WTC11 (cell line): ENCODE results near the gene DNLZ. TPM values are rescaled to one million over a fixed set of nuclear protein-coding genes. Genes with fewer than 3 reads are reported as not detected.
"Not testable (repeated sequence)": the region's sequence is repeated elsewhere in the genome, so short reads cannot be mapped to it uniquely, and the experiment has no call there.

Experiments
- ATAC-seq: fragments of 200-7000 bp; cut with Tn5 transposase; 2 replicates; pipeline ENCODE4 v1.10.0; 2021; ENCODE audit warnings: mild to moderate bottlenecking, moderate library complexity
- CTCF ChIA-PET: fragments of 300-600 bp; sonication (Branson Sonifier 250); formaldehyde crosslinking; loops from one replicate; lab custom pipeline; 2021; ENCODE audit warnings: antibody characterized with exemption; lab: Charles Lee
- POLR2A ChIA-PET: fragments of 350-600 bp; sonication (Branson Sonifier 250); formaldehyde crosslinking; loops from one replicate; lab custom pipeline; 2021; ENCODE audit warnings: antibody characterized with exemption; lab: Charles Lee
- DNase-seq: peaks from one replicate; pipeline ENCODE4 v3.0.0; 2021; ENCODE audit warnings: low spot score
- H3K27ac Mint-ChIP-seq: 2 replicates; pipeline ENCODE4 v1.8.0; 2021; ENCODE audit warnings: mixed read lengths
- H3K27me3 Mint-ChIP-seq: 2 replicates; pipeline ENCODE4 v1.8.0; 2021; ENCODE audit warnings: low read depth, mild to moderate bottlenecking, moderate library complexity, mixed read lengths
- H3K36me3 Mint-ChIP-seq: 2 replicates; pipeline ENCODE4 v1.8.0; 2021; ENCODE audit warnings: mixed read lengths
- H3K4me1 Mint-ChIP-seq: 2 replicates; pipeline ENCODE4 v1.8.0; 2022; ENCODE audit warnings: mixed read lengths
- H3K4me3 Mint-ChIP-seq: 2 replicates; pipeline ENCODE4 v1.8.0; 2021; ENCODE audit warnings: mild to moderate bottlenecking, moderate library complexity, mixed read lengths
- H3K9me3 Mint-ChIP-seq: 2 replicates; pipeline ENCODE4 v1.8.0; 2021; ENCODE audit warnings: mixed read lengths
- EMX1 ChIP-seq: fragments of 250-450 bp; sonication (Bioruptor Pico); IDR thresholded peaks from 2 replicates; pipeline ENCODE4 v1.8.0; 2021; ENCODE audit warnings: mild to moderate bottlenecking
- ESRRA ChIP-seq: sonication (generic); formaldehyde crosslinking; IDR thresholded peaks from 2 replicates; pipeline ENCODE4 v1.8.1; 2022; ENCODE audit warnings: mild to moderate bottlenecking, missing genetic modification reagents, borderline replicate concordance
- FOXJ3 ChIP-seq: sonication (generic); formaldehyde crosslinking; IDR thresholded peaks from 2 replicates; pipeline ENCODE4 v1.9.0; 2021; ENCODE audit warnings: missing genetic modification reagents, mild to moderate bottlenecking, borderline replicate concordance
- FOXK1 ChIP-seq: sonication (generic); formaldehyde crosslinking; IDR thresholded peaks from 2 replicates; pipeline ENCODE4 v1.8.0; 2022; ENCODE audit warnings: mild to moderate bottlenecking, moderate library complexity, missing genetic modification reagents
- GRHL2 ChIP-seq: fragments of 250-450 bp; sonication (Bioruptor Pico); IDR thresholded peaks from 2 replicates; pipeline ENCODE4 v1.8.0; 2022; ENCODE audit warnings: mild to moderate bottlenecking, moderate library complexity; ENCODE audit not compliant: insufficient replicate concordance, severe bottlenecking
- MLX ChIP-seq: sonication (generic); formaldehyde crosslinking; IDR thresholded peaks from 2 replicates; pipeline ENCODE4 v1.8.1; 2023; ENCODE audit warnings: mild to moderate bottlenecking, missing genetic modification reagents, moderate library complexity
- NFATC4 ChIP-seq: fragments of 250-450 bp; sonication (Bioruptor Pico); IDR thresholded peaks from 2 replicates; pipeline ENCODE4 v1.9.0; 2021; ENCODE audit warnings: mild to moderate bottlenecking
- NR2C2 ChIP-seq: sonication (generic); formaldehyde crosslinking; IDR thresholded peaks from 2 replicates; pipeline ENCODE4 v1.8.0; 2022; ENCODE audit warnings: mild to moderate bottlenecking, missing genetic modification reagents
- SMAD3 ChIP-seq: sonication (generic); formaldehyde crosslinking; IDR thresholded peaks from 2 replicates; pipeline ENCODE4 v1.8.0; 2022; ENCODE audit warnings: missing genetic modification reagents, mild to moderate bottlenecking, borderline replicate concordance
- SMAD4 ChIP-seq: sonication (generic); formaldehyde crosslinking; IDR thresholded peaks from 2 replicates; pipeline ENCODE4 v1.8.0; 2022; ENCODE audit warnings: mild to moderate bottlenecking, missing genetic modification reagents
- SP1 ChIP-seq: sonication (generic); formaldehyde crosslinking; conservative IDR thresholded peaks from 2 replicates; pipeline ENCODE4 v1.8.1; 2022; ENCODE audit warnings: missing genetic modification reagents
- TEAD1 ChIP-seq: sonication (generic); formaldehyde crosslinking; IDR thresholded peaks from 2 replicates; pipeline ENCODE4 v1.8.0; 2022; ENCODE audit warnings: mild to moderate bottlenecking, missing genetic modification reagents
- ZMAT4 ChIP-seq: fragments of 250-450 bp; sonication (Bioruptor Pico); IDR thresholded peaks from 2 replicates; pipeline ENCODE4 v1.9.0; 2021; ENCODE audit warnings: mild to moderate bottlenecking
- ZNF232 ChIP-seq: sonication (generic); formaldehyde crosslinking; IDR thresholded peaks from 2 replicates; pipeline ENCODE4 v1.8.0; 2022; ENCODE audit warnings: mild to moderate bottlenecking, missing genetic modification reagents
- ZNF416 ChIP-seq: fragments of 250-450 bp; sonication (Bioruptor Pico); IDR thresholded peaks from 2 replicates; pipeline ENCODE4 v1.9.0; 2021; ENCODE audit warnings: mild to moderate bottlenecking, inconsistent platforms
- ZNF423 ChIP-seq: fragments of 250-450 bp; sonication (Bioruptor Pico); IDR thresholded peaks from 2 replicates; pipeline ENCODE4 v2.1.2; 2022; ENCODE audit warnings: mild to moderate bottlenecking, moderate library complexity
- ZNF671 ChIP-seq: fragments of 250-450 bp; sonication (Bioruptor Pico); IDR thresholded peaks from 2 replicates; pipeline ENCODE4 v1.8.0; 2021; ENCODE audit warnings: mild to moderate bottlenecking
- total RNA-seq: library from RNA; stranded (reverse); gene quantifications from 3 replicates; pipeline ENCODE4 v1.2.3, GENCODE V29; 2021
- TF ChIP-seq, protein P1 (sequence below): sonication (generic); formaldehyde crosslinking; conservative IDR thresholded peaks from 2 replicates; pipeline ENCODE4 v1.8.1; 2022; ENCODE audit warnings: mild to moderate bottlenecking, missing genetic modification reagents
- TF ChIP-seq, protein P2 (sequence below): sonication (generic); formaldehyde crosslinking; IDR thresholded peaks from 2 replicates; pipeline ENCODE4 v1.8.1; 2023; ENCODE audit warnings: mild to moderate bottlenecking, missing genetic modification reagents, moderate library complexity
- TF ChIP-seq, protein P3 (sequence below): sonication (generic); formaldehyde crosslinking; IDR thresholded peaks from 2 replicates; pipeline ENCODE4 v1.8.1; 2023; ENCODE audit warnings: mild to moderate bottlenecking, missing genetic modification reagents

Gene DNLZ
- total RNA-seq, 1 experiment from 2014 or later = 17.2 TPM

DNA sequence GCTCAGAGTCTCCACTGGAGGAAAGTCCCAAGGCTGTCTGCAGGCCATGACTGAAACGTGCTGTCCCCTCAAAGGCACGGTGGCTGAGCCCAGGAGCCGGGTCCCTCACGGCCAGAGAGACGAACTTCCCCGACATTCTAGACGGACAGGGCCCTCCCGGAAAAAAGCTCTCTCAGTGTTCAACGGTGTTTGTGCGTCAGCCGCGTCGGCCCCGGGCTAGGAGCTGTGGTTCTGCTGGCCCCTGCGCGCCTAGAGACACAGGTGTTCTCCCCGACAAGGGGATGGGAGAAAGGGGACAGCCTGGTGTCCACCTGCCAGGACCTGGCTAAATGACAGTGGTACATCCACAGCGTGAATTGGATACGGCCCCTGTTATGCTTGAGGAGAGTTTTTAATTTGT, 42.0 kb downstream of the DNLZ start:
- ATAC-seq = no peak
- H3K36me3 Mint-ChIP-seq = peaks cover 1% of the 10 kb centered on the region
- H3K4me1 Mint-ChIP-seq = peaks cover 3% of the 10 kb centered on the region; the same call in 1 of the 2 replicates
- CTCF ChIA-PET = interaction anchor here (3.3 to 3.9 kb wide), 3 partner anchors 8 to 42 kb away, joined by 15 to 17 read pairs (median 15); partner anchors contain the start of gene DNLZ
- H3K27me3 Mint-ChIP-seq = no peaks in the 10 kb centered on the region
- peak overlapping the region; percentile 53; the same call in 1 of the 2 replicates for H3K27ac Mint-ChIP-seq
- TF ChIP-seq ESRRA (CRISPR knock-in tag) = no peak
- TF ChIP-seq, protein P1, sequence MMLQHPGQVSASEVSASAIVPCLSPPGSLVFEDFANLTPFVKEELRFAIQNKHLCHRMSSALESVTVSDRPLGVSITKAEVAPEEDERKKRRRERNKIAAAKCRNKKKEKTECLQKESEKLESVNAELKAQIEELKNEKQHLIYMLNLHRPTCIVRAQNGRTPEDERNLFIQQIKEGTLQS (CRISPR knock-in tag) = no peak
- TF ChIP-seq GRHL2 (CRISPR knock-in tag) = no peak
- TF ChIP-seq ZNF671 (CRISPR knock-in tag) = no peak
- no peak for TF ChIP-seq EMX1 (CRISPR knock-in tag)
- TF ChIP-seq MLX (CRISPR knock-in tag) = no peak
- no peak for TF ChIP-seq TEAD1 (CRISPR knock-in tag)
- peaks cover 11% of the 10 kb centered on the region for H3K9me3 Mint-ChIP-seq
- DNase-seq = no peak
- POLR2A ChIA-PET = no interaction called here
- H3K4me3 Mint-ChIP-seq = no peak overlapping the region

DNA sequence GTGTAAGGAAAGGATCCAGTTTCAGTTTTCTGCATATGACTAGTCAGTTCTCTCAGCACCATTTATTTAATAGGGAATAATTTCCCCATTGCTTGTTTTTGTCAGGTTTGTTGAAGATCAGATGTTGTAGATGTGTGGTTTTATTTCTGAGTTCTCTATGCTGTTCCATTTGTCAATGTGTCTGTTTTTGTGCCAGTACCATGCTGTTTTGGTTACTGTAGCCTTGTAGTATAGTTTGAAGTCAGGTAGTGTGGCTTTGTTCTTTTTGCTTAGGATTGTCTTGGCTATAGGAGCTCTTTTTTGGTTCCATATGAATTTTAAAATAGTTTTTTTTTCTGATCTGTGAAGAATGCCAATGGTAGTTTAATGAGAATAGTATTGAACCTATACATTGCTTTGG, 42.6 kb downstream of the DNLZ start:
- POLR2A ChIA-PET, H3K27ac Mint-ChIP-seq, H3K27me3 Mint-ChIP-seq, ATAC-seq, H3K4me3 Mint-ChIP-seq, H3K4me1 Mint-ChIP-seq, DNase-seq, H3K36me3 Mint-ChIP-seq: not testable (repeated sequence)
- H3K9me3 Mint-ChIP-seq = peaks cover 17% of the 10 kb centered on the region
- CTCF ChIA-PET = interaction anchor here (3.3 to 3.9 kb wide), 2 partner anchors 19 to 42 kb away, joined by 15 to 17 read pairs; partner anchors contain the start of gene DNLZ

GRCh38 chr9:136319955-136320354, 43.6 kb downstream of the DNLZ start:
- H3K27ac Mint-ChIP-seq, DNase-seq, POLR2A ChIA-PET, H3K27me3 Mint-ChIP-seq, ATAC-seq, H3K4me3 Mint-ChIP-seq, H3K4me1 Mint-ChIP-seq: not testable (repeated sequence)
- CTCF ChIA-PET = interaction anchor here (0.5 kb wide), 1 partner anchor 438 kb away, joined by 4 read pairs; the partner anchor contains the start of gene LCN8
- H3K9me3 Mint-ChIP-seq = peaks cover 27% of the 10 kb centered on the region
- H3K36me3 Mint-ChIP-seq = peaks cover 16% of the 10 kb centered on the region

DNA sequence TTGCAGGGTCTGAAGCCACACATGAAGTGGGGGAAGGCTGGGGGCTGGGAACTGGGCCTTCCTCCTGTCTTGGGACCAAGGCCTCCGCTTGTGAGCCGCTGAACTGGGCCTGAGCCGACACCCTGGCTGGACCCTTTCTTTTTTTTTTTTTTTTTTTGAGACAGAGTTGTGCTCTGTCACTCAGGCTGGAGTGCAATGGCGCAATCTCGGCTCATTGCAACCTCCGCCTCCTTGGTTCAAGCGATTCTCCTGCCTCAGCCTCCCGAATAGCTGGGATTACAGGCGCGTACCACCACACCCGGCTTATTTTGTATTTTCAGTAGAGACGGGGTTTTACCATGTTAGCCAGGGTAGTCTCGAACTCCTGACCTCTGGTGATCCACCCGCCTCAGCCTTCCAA, 44.3 kb downstream of the DNLZ start:
- POLR2A ChIA-PET, DNase-seq, H3K27ac Mint-ChIP-seq, ATAC-seq, CTCF ChIA-PET, H3K4me1 Mint-ChIP-seq, H3K4me3 Mint-ChIP-seq, H3K27me3 Mint-ChIP-seq: not testable (repeated sequence)
- H3K9me3 Mint-ChIP-seq = peaks cover 34% of the 10 kb centered on the region
- H3K36me3 Mint-ChIP-seq = peaks cover 20% of the 10 kb centered on the region

GRCh38 chr9:136318776-136319241, 44.7 kb downstream of the DNLZ start:
- H3K4me1 Mint-ChIP-seq = no peaks in the 10 kb centered on the region
- no peak for DNase-seq
- no peak for ATAC-seq
- H3K27ac Mint-ChIP-seq = no peak overlapping the region
- POLR2A ChIA-PET = no interaction called here
- CTCF ChIA-PET = no interaction called here
- no peak overlapping the region for H3K4me3 Mint-ChIP-seq
- no peaks in the 10 kb centered on the region; the same call in 1 of the 2 replicates for H3K27me3 Mint-ChIP-seq
- H3K36me3 Mint-ChIP-seq = peaks cover 20% of the 10 kb centered on the region
- peaks cover 34% of the 10 kb centered on the region for H3K9me3 Mint-ChIP-seq
- TF ChIP-seq ZNF232 (no peak), FOXJ3 (CRISPR knock-in tag) (no peak), FOXK1 (CRISPR knock-in tag) (no peak), ZMAT4 (CRISPR knock-in tag) (no peak), ZNF416 (CRISPR knock-in tag) (no peak), NFATC4 (CRISPR knock-in tag) (no peak), SMAD4 (CRISPR knock-in tag) (no peak), SMAD3 (CRISPR knock-in tag) (no peak), ZNF423 (CRISPR knock-in tag) (no peak), SP1 (CRISPR knock-in tag) (no peak), NR2C2 (no peak)
- TF ChIP-seq, protein P2, sequence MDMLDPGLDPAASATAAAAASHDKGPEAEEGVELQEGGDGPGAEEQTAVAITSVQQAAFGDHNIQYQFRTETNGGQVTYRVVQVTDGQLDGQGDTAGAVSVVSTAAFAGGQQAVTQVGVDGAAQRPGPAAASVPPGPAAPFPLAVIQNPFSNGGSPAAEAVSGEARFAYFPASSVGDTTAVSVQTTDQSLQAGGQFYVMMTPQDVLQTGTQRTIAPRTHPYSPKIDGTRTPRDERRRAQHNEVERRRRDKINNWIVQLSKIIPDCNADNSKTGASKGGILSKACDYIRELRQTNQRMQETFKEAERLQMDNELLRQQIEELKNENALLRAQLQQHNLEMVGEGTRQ = no peak
- TF ChIP-seq, protein P3, sequence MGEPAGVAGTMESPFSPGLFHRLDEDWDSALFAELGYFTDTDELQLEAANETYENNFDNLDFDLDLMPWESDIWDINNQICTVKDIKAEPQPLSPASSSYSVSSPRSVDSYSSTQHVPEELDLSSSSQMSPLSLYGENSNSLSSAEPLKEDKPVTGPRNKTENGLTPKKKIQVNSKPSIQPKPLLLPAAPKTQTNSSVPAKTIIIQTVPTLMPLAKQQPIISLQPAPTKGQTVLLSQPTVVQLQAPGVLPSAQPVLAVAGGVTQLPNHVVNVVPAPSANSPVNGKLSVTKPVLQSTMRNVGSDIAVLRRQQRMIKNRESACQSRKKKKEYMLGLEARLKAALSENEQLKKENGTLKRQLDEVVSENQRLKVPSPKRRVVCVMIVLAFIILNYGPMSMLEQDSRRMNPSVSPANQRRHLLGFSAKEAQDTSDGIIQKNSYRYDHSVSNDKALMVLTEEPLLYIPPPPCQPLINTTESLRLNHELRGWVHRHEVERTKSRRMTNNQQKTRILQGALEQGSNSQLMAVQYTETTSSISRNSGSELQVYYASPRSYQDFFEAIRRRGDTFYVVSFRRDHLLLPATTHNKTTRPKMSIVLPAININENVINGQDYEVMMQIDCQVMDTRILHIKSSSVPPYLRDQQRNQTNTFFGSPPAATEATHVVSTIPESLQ (CRISPR knock-in tag) = no peak
